Activated B cell treated with CpG ODN at 0.5 μM for 24 hours (primary cell): ENCODE results near the gene TGFBR1. TPM values are rescaled to one million over a fixed set of nuclear protein-coding genes. Genes with fewer than 3 reads are reported as not detected.

Source experiments
- ATAC-seq: fragments of 200-7000 bp; cut with Tn5 transposase; one replicate; pipeline ENCODE4 v1.10.0; 2021; ENCODE audit warnings: low read depth, mild to moderate bottlenecking, moderate library complexity
- CTCF ChIA-PET: fragments of 350-600 bp; sonication (Branson Sonifier 250); formaldehyde crosslinking; loops from one replicate; lab custom pipeline; 2021; ENCODE audit warnings: antibody characterized with exemption; lab: Charles Lee
- POLR2A ChIA-PET: fragments of 350-600 bp; sonication (Branson Sonifier 250); formaldehyde crosslinking; loops from one replicate; lab custom pipeline; 2021; ENCODE audit warnings: antibody characterized with exemption; lab: Charles Lee
- DNase-seq: peaks from one replicate; pipeline ENCODE4 v3.0.0; 2022
- H3K27ac Mint-ChIP-seq: one replicate; pipeline ENCODE4 v1.8.0; 2020; ENCODE audit warnings: mixed read lengths
- H3K27me3 Mint-ChIP-seq: one replicate; pipeline ENCODE4 v1.8.0; 2021; ENCODE audit warnings: mixed read lengths
- H3K36me3 Mint-ChIP-seq: one replicate; pipeline ENCODE4 v1.8.0; 2021; ENCODE audit warnings: low read depth, mixed read lengths
- H3K4me1 Mint-ChIP-seq: one replicate; pipeline ENCODE4 v1.8.0; 2021; ENCODE audit warnings: mixed read lengths
- H3K4me3 Mint-ChIP-seq: one replicate; pipeline ENCODE4 v1.8.0; 2020; ENCODE audit warnings: mild to moderate bottlenecking, mixed read lengths
- H3K9me3 Mint-ChIP-seq: one replicate; pipeline ENCODE4 v1.8.0; 2020; ENCODE audit warnings: mixed read lengths
- CTCF ChIP-seq: fragments of 200-600 bp; IDR thresholded peaks from one replicate; pipeline ENCODE4 v1.8.0; 2022; ENCODE audit warnings: antibody characterized with exemption, mild to moderate bottlenecking
- intact Hi-C: fragments of 100-400 bp; cut with micrococcal nuclease; formaldehyde crosslinking; loops from one replicate; pipeline ENCODE4 v1.15.1; 2024
- total RNA-seq: library from RNA; stranded (reverse); gene quantifications from 2 replicates; pipeline ENCODE4 v1.2.3, GENCODE V29; 2022

TGFBR1 gene
- total RNA-seq, 1 donor from 2014 or later: 65.3 TPM

GRCh38 chr9:99124534-99125255 lies 19.8 kb downstream of the TGFBR1 start:
- no peak for TF ChIP-seq CTCF
- Mint-ChIP-seq H3K9me3 (no peaks in the 10 kb centered on the region), H3K4me1 (peaks cover 85% of the 10 kb centered on the region), H3K27ac (peak overlapping the region; percentile 5), H3K27me3 (no peaks in the 10 kb centered on the region), H3K4me3 (no peak overlapping the region), H3K36me3 (peaks cover 9% of the 10 kb centered on the region)
- intact Hi-C loops: no loop called here
- DNase-seq: no peak
- ChIA-PET CTCF (no interaction called here), POLR2A (interaction anchor here (1.2 kb wide), 1 partner anchor 13 kb away, joined by 5 read pairs; no protein-coding TSS in a partner anchor)
- ATAC-seq: no peak

DNA sequence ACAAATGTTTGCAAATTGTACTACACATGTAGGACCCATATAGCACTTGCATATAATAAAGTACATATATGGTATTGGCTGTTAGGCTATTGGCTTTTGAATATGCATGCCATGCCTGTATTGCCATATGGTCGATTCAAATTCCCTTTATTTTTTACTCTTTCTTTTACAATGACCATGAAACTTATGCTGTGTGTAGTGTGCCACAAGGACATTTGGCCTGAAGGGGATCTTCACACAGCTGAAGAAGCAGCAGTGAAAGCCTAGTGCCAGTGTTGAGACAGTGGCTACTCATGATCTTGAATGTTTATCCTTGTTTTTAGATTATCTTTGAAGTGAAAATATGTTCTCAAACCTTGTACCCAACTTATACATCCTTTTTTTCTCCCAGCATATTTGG lies 20.5 kb downstream of the TGFBR1 start:
- DNase-seq (no peak), ATAC-seq (no peak)
- intact Hi-C loops: no loop called here
- no peaks in the 10 kb centered on the region for H3K27me3 Mint-ChIP-seq
- ChIA-PET CTCF (interaction anchor here (2.6 kb wide), 1 partner anchor 14 kb away, joined by 13 read pairs; no protein-coding TSS in a partner anchor), POLR2A (interaction anchor here (1.2 kb wide), 1 partner anchor 12 kb away, joined by 5 read pairs; no protein-coding TSS in a partner anchor)
- peaks cover 15% of the 10 kb centered on the region for H3K36me3 Mint-ChIP-seq
- no peak for TF ChIP-seq CTCF
- H3K27ac Mint-ChIP-seq: no peak overlapping the region
- no peak overlapping the region for H3K4me3 Mint-ChIP-seq
- H3K4me1 Mint-ChIP-seq: peaks cover 85% of the 10 kb centered on the region
- no peaks in the 10 kb centered on the region for H3K9me3 Mint-ChIP-seq

DNA sequence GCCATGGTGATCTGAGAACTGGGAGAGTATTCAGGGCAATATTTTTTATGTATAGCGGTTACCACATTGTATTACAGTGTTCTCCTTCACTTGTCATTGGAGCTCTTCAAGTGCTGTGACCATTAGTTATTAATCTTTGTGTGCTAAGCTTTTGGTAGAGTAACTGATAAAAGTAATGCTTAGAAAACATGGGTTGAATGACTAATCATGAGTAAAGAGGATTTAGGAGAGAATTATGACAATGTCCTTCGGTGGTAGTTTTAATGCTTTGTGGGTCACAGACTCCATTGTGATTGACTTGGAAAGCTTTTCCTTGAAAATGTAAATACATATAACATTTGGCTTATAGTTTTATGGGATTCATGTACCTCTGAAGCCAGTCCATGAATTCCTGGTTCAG lies 21.4 kb downstream of the TGFBR1 start:
- no peaks in the 10 kb centered on the region for H3K27me3 Mint-ChIP-seq
- DNase-seq (no peak), ATAC-seq (no peak)
- H3K27ac Mint-ChIP-seq: no peak overlapping the region
- intact Hi-C loops: no loop called here
- TF ChIP-seq CTCF: no peak
- H3K36me3 Mint-ChIP-seq: peaks cover 21% of the 10 kb centered on the region
- no peaks in the 10 kb centered on the region for H3K9me3 Mint-ChIP-seq
- H3K4me3 Mint-ChIP-seq: no peak overlapping the region
- peaks cover 81% of the 10 kb centered on the region for H3K4me1 Mint-ChIP-seq
- CTCF ChIA-PET: interaction anchor here (1.5 to 2.6 kb wide), 2 partner anchors 10 to 13 kb away, joined by 3 to 13 read pairs; no protein-coding TSS in a partner anchor
- POLR2A ChIA-PET: no interaction called here

DNA sequence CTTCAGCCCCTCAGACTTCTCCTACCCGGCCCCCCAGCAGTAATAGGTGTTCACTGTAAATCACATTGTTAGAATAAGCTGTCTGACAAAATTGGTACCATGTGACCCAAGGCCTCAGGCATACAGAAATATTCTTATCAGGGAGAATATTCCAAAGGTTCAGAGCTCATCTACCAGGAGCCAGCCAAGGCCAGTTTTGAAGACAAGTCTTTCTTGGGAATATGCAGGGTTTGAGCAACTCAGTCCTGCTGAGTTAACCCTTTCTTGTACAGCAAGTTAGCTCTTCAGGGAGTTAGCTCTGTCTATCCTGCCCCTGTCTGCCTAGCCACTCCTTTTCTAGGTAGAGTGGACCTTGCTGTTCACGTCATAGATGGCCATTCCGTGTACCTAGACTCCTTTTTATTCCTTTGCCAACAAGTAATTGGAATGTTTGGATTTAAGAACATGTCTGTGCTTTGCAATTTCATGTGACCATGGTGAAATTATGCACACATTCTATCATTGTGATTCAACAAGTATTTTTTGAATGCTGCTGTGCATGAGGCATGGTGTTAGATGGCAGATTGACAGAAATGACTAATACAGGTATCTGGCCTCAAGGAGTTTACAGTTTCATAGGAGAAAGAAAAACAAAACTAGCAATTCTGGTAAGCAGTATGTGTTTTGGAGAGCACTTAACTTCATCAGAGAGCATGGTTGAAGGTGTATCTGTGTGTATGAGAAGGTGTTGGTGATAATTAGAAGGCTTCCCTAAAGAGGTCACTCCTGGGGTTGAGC lies 22.6 kb downstream of the TGFBR1 start:
- POLR2A ChIA-PET: interaction anchor here (0.9 to 1.3 kb wide), 3 partner anchors 8 to 68 kb away, joined by 3 read pairs; no protein-coding TSS in a partner anchor
- H3K36me3 Mint-ChIP-seq: peaks cover 30% of the 10 kb centered on the region
- no peak overlapping the region for H3K4me3 Mint-ChIP-seq
- TF ChIP-seq CTCF: no peak
- no peaks in the 10 kb centered on the region for H3K27me3 Mint-ChIP-seq
- H3K9me3 Mint-ChIP-seq: no peaks in the 10 kb centered on the region
- peak overlapping the region; percentile 5 for H3K27ac Mint-ChIP-seq
- CTCF ChIA-PET: interaction anchor here (1.5 to 2.6 kb wide), 2 partner anchors 11 to 12 kb away, joined by 3 to 13 read pairs; no protein-coding TSS in a partner anchor
- DNase-seq (no peak), ATAC-seq (no peak)
- peaks cover 72% of the 10 kb centered on the region for H3K4me1 Mint-ChIP-seq
- intact Hi-C loops: loop anchor here (1.0 kb wide), 1 partner anchor 12 kb away; no protein-coding TSS in a partner anchor

DNA sequence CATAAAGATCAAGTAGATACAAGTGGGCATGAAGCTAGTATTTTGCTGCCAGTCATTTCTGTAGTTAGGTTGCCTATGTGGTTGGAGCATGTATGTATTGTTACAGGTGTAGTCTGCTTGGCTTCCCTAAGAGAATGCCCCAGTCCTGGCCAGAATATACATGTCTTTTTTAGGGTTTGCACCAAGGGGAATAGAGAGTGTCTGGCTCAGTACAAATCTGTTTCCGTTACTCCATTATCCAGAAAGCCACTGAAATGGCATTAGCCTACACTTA lies 23.2 kb downstream of the TGFBR1 start:
- intact Hi-C loops: no loop called here
- Mint-ChIP-seq H3K9me3 (no peaks in the 10 kb centered on the region), H3K4me1 (peaks cover 72% of the 10 kb centered on the region), H3K27ac (peak overlapping the region; percentile 41), H3K27me3 (no peaks in the 10 kb centered on the region), H3K4me3 (no peak overlapping the region), H3K36me3 (peaks cover 35% of the 10 kb centered on the region)
- ChIA-PET POLR2A (interaction anchor here (1.0 to 1.3 kb wide), 2 partner anchors 9 to 69 kb away, joined by 3 read pairs; no protein-coding TSS in a partner anchor), CTCF (interaction anchor here (2.6 kb wide), 1 partner anchor 11 kb away, joined by 13 read pairs; no protein-coding TSS in a partner anchor)
- no peak for TF ChIP-seq CTCF
- ATAC-seq (no peak), DNase-seq (no peak)
